Body of pancreas (tissue), 4 donors: ENCODE results near the gene QPRT. TPM values are rescaled to one million over a fixed set of nuclear protein-coding genes. Genes with fewer than 3 reads are reported as not detected.
"Not testable (repeated sequence)": the region's sequence is repeated elsewhere in the genome, so short reads cannot be mapped to it uniquely, and the experiment has no call there.

Experiments used
- ATAC-seq: fragments of 150-250 bp; one replicate; pipeline ENCODE4 v1.9.1; 2016
- DNase-seq, 4 donors: peaks; one replicate each; pipeline ENCODE4 v3.0.0-alpha.2; 2019
- H3K27ac ChIP-seq, 4 donors: fragments of 200-600 bp; sonication (generic); 1 replicate in 3 of 4; 2 replicates in 1 of 4; pipeline versions ENCODE4 v1.5.1 to v1.6.1; 2016 to 2019; ENCODE audit warnings: mild to moderate bottlenecking in 1 of 4, mixed read lengths in 1 of 4, moderate library complexity in 1 of 4
- H3K27me3 ChIP-seq, 2 donors: fragments of 200-600 bp; sonication (generic); one replicate each; pipeline ENCODE4 v1.6.0; 2016; ENCODE audit warnings: mild to moderate bottlenecking in 1 of 2
- H3K36me3 ChIP-seq, 2 donors: fragments of 200-600 bp; sonication (generic); replicated peaks in 1 of 2; 2 replicates each; pipeline ENCODE4 v1.5.1; 2016; ENCODE audit warnings: low read depth in 2 of 2; ENCODE audit not compliant: insufficient read depth in 1 of 2
- H3K4me1 ChIP-seq: fragments of 200-600 bp; sonication (generic); one replicate; pipeline ENCODE4 v1.6.0; 2016
- H3K4me3 ChIP-seq, 2 donors: fragments of 200-600 bp; sonication (generic); 1 replicate in 1 of 2; 2 replicates in 1 of 2; pipeline ENCODE4 v1.5.1; 2016 to 2019
- H3K9me3 ChIP-seq, 3 donors: fragments of 200-600 bp; sonication (generic); 1 replicate in 2 of 3; 2 replicates in 1 of 3; pipeline ENCODE4 v1.5.1; 2016
- POLR2A ChIP-seq, 3 donors: fragments of 450-650 bp; IDR thresholded peaks; one replicate each; pipeline ENCODE4 v1.6.1; 2016; ENCODE audit warnings: antibody characterized with exemption in 3 of 3, mild to moderate bottlenecking in 2 of 3
- WGBS, 2 donors: methylation state at CpG; one replicate each; pipeline ENCODE4 v1.1.5; 2017; 5-methylcytosine and 5-hydroxymethylcytosine counted together
- intact Hi-C: fragments of 100-400 bp; cut with DNase I; formaldehyde crosslinking; loops from one replicate; pipeline ENCODE4 v1.15.1; 2023
- total RNA-seq, 2 donors: library from RNA; depleted of rRNA; stranded (reverse); fragments of >200 nt; gene quantifications; one replicate each; pipeline ENCODE4 v1.1.0, GENCODE V29; 2016
- TF ChIP-seq, protein P1 (sequence below), 7 experiments: fragments of 450-650 bp in 4 of 7; fragments of 200-600 bp in 3 of 7; sonication (generic) in 3 of 7; IDR thresholded peaks; one replicate each; pipeline ENCODE4 v1.5.1; 2016 to 2019; ENCODE audit warnings: antibody characterized with exemption in 7 of 7

QPRT gene
- total RNA-seq, 2 donors from 2014 or later = 28.0 to 30.3 TPM

DNA sequence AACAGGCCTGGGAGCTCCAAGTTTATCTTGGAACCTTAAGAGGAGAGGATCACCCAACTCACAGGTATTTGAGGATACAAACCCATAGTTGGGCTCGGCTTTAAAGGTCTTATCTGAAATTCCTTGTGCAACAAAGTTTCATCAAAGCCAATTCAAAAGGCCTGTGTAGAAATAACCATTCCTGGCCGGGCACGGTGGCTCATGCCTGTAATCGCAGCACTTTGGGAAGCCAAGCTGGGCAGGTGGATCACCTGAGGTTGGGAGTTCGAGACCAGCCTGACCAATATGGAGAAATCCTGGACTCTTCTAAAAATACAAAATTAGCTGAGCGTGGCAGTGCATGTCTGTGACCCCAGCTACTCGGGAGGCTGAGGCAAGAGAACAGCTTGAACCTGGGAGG, 38.1 kb downstream of the QPRT start:
- WGBS, 2 donors = 83 to 88% methylated on average over 7 of the region's 7 CpGs
- Histone ChIP-seq H3K27ac (no peak overlapping the region), H3K27me3 (no peaks in the 10 kb centered on the region), H3K4me1 (no peaks in the 10 kb centered on the region), H3K9me3 (no peaks in the 10 kb centered on the region), H3K36me3 (no peaks in the 10 kb centered on the region), H3K4me3 (no peak overlapping the region)
- ATAC-seq = no peak
- DNase-seq = no peak
- intact Hi-C loops = no loop called here
- TF ChIP-seq, protein P1, sequence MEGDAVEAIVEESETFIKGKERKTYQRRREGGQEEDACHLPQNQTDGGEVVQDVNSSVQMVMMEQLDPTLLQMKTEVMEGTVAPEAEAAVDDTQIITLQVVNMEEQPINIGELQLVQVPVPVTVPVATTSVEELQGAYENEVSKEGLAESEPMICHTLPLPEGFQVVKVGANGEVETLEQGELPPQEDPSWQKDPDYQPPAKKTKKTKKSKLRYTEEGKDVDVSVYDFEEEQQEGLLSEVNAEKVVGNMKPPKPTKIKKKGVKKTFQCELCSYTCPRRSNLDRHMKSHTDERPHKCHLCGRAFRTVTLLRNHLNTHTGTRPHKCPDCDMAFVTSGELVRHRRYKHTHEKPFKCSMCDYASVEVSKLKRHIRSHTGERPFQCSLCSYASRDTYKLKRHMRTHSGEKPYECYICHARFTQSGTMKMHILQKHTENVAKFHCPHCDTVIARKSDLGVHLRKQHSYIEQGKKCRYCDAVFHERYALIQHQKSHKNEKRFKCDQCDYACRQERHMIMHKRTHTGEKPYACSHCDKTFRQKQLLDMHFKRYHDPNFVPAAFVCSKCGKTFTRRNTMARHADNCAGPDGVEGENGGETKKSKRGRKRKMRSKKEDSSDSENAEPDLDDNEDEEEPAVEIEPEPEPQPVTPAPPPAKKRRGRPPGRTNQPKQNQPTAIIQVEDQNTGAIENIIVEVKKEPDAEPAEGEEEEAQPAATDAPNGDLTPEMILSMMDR (IDR thresholded peaks at IDR 0.05) = no peak
- TF ChIP-seq POLR2A (IDR thresholded peaks at IDR 0.05) = no peak

- no peak for ATAC-seq
- intact Hi-C loops = no loop called here
- 36% methylated on average over 4 of the region's 4 CpGs for WGBS, 2 donors
- Histone ChIP-seq H3K4me3 (no peak overlapping the region), H3K9me3 (no peaks in the 10 kb centered on the region), H3K4me1 (no peaks in the 10 kb centered on the region), H3K27ac (no peak overlapping the region), H3K36me3 (no peaks in the 10 kb centered on the region), H3K27me3 (no peaks in the 10 kb centered on the region)
- no peak for DNase-seq
- TF ChIP-seq POLR2A (IDR thresholded peaks at IDR 0.05) = no peak
- TF ChIP-seq, protein P1 (IDR thresholded peaks at IDR 0.05) = no peak
These were observed 40.1 kb downstream of the QPRT start for GRCh38 chr16:29719063-29719462.

GRCh38 chr16:29720703-29721102, 41.7 kb downstream of the QPRT start:
- no peak for DNase-seq
- intact Hi-C loops = no loop called here
- WGBS, 2 donors = 71 to 75% methylated on average over 4 to 5 of the region's 5 CpGs

DNA sequence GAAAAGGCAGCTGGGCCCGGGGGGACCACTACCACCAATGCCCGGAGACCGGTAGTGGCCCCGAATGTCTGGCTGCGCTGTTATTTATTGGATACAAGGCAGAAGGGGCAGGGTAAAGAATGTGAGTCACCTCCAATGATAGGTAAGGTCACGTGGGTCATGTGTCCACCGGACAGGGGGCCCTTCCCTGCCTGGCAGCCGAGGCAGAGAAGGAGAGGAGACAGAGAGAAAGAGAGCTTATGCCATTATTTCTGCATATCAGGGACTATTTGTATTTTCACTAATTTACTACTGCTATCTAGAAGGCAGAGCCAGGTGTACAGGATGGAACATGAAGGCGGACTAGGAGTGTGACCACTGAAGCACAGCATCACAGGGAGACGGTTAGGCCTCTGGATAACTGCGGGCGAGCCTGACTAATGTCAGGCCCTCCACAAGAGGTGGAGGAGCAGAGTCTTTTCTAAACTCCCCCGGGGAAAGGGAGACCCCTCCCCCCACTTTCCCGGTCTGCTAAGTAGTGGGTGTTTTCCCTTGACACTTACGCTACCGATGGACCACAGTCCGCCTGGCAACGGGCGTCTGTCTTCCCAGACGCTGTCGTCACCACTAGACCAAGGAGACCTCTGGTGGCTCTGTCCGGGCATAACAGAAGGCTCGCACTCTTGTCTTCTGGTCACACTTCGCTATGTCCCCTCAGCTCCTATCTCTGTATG, 42.3 kb downstream of the QPRT start:
- peak; percentile 89 for ATAC-seq
- peak; percentile 76 to 84 (median 79) for DNase-seq
- H3K9me3 ChIP-seq, H3K27ac ChIP-seq, H3K4me1 ChIP-seq, intact Hi-C loops, H3K27me3 ChIP-seq, H3K4me3 ChIP-seq, H3K36me3 ChIP-seq: not testable (repeated sequence)
- TF ChIP-seq, protein P1 (IDR thresholded peaks at IDR 0.05) = peak; percentile 6 to 70 (median 56)
- 43 to 50% methylated on average over 21 to 24 of the region's 24 CpGs for WGBS, 2 donors

More at GRCh38 chr16:29720703-29721102, 41.7 kb downstream of the QPRT start:
- Histone ChIP-seq H3K4me1 (peaks cover 3% of the 10 kb centered on the region), H3K27ac (no peak overlapping the region), H3K36me3 (no peaks in the 10 kb centered on the region), H3K9me3 (no peaks in the 10 kb centered on the region), H3K27me3 (no peaks in the 10 kb centered on the region), H3K4me3 (no peak overlapping the region)
- TF ChIP-seq, protein P1 (IDR thresholded peaks at IDR 0.05) = no peak
- TF ChIP-seq POLR2A (IDR thresholded peaks at IDR 0.05) = no peak
- no peak for ATAC-seq

DNA sequence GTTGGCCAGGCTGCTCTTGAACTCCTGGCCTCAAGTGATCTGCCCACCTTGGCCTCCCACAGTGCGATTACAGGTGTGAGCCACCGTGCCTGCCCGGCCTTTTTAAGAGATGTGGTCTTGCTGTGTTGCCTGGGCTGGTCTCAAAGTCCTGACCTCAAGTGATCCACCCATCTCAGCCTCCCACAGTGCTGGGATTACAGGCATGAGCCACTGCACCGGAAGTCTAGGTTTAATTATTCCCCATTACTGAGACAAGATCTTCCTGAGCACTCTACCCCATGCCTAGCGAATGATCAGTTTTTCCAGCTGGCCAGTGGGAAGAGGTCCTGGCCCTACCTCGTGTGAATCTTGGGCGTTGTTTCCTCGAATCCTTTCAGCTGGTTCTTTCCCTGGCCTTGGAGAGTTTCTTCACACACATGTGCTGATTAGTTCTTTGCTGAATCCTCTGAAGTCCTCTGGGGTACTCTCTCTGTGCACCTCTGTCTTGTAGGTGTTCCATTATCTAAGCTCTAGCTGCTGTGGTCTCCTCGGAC, 47.9 kb downstream of the QPRT start:
- Histone ChIP-seq H3K4me3 (no peak overlapping the region), H3K9me3 (no peaks in the 10 kb centered on the region), H3K27ac (peak overlapping the region in 1 of 4 donors; percentile 20), H3K27me3 (no peaks in the 10 kb centered on the region), H3K36me3 (no peaks in the 10 kb centered on the region), H3K4me1 (peaks cover 31% of the 10 kb centered on the region)
- intact Hi-C loops = no loop called here
- DNase-seq = peak in 1 of 4 donors; percentile 33
- TF ChIP-seq, protein P1 (IDR thresholded peaks at IDR 0.05) = no peak
- TF ChIP-seq POLR2A (IDR thresholded peaks at IDR 0.05) = no peak
- 42 to 51% methylated on average over 7 to 9 of the region's 9 CpGs for WGBS, 2 donors
- ATAC-seq = peak; percentile 59
